HG03064 (cell line): ENCODE results near the gene ALDH3A2.
"Not testable (repeated sequence)": the region's sequence is repeated elsewhere in the genome, so short reads cannot be mapped to it uniquely, and the experiment has no call there.

ENCODE experiments used
- ATAC-seq: cut with Tn5 transposase; IDR thresholded peaks from one replicate; pipeline ENCODE4 v1.9.1; 2021; ENCODE audit warnings: low read depth; ENCODE audit not compliant: unreplicated experiment

ALDH3A2 gene

DNA sequence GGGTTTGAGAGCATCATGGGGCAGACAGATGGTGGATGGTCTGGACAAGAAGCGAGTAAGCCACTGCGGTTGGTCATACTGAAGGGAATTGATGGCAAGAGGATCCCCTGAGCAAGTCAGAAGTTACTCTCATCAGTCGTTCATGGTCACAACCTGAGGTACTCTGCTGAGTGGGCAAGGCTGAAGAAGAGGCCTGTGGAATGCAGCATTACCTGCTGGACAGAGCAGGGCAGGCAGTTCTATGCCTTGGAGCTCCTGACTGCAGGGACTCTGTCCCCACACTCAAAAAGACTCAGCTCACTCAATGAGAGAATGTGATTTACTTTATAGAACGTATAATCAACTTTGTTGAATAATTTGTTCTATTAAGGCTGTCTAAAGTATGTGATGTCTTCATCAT is 28.3 kb downstream of the ALDH3A2 start:
- ATAC-seq: no peak

DNA sequence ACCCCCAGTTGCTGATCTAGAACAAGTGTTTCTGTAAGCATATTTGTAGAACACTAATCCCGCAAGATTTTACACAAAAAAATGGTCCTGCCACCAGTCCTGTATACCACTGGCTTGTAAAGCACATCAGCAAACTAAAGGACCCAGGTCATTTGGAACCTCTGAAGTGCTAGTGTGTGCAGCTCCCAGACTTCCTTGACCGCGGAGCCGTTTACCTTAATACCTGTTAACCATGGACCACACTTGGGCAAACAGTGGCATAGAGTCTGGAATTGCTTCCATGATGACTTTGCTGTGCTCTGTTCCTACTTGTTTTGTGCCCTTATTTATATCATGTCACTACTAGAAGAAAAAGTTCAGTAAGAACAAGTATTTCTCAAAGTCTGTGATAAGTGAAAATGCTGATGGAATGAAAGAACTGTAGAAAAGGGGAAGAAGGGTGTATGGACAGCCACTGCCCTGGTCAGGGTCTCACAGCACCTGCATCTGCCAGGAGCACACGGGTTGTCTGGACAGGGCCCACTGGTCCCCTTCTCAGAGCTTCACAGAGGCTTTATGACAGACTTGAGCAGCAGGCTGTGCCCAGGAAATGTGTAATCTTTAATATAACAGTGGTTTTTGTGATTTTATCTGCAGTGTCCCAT is 29.3 kb downstream of the ALDH3A2 start:
- no peak for ATAC-seq

DNA sequence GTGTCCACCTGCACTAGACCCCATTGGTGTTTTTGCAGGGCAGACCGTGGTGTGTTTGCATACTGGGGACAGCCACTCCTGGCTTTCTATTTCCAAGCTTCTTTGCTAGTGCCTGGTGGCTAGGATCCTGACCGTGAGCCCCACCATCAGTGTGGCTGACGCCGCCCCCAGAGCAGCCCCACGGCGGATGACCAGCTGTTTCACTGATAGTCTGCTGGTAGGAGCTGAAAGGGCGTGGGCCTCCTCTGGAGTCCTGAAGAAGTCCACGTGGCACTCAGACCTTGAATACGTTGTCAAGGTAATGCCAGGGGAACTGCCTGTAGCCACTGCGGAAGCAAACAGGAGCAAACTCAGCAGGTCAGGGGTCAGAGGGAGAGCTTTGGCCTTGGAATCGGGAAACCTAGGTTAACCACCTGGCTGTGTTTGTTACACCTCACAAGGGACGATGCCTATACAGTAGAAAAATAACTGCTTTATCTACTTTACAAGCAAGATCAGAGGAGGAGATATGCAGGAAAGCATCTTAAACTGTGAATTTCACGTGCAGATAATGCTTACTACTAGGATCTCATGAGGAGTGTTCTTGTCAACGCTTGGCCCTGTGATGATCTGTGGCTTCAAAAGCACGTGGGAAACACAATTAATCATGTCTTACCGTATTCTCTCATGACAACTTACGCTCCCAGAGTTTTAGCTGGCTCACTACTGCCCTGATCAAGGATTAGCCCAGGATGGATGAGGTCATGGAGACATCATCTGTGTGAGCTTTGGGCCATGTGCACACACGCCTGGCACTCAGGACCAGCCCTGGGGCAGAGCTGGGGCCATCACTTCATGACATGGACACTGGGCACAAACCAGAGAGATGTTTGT is 30.3 kb downstream of the ALDH3A2 start:
- ATAC-seq: no peak

DNA sequence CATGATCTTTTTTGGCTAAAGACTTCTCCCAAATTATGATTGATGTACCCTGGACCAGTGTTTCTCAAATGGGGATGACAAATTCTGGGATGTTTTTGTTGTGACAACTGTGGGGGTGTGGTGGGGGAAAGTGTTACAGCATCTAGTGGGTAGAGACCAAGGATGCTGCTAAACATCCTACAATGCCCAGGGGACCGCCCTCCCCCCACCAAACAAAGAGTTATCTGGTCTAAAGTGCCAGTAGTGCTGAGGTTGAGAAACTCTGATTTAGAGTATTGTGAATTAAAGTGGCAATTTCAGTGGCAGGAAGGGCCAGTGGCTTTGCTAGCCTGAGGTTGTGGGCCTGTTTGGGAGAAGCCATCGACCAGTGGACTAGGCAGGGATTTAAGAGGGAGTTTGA is 34.6 kb downstream of the ALDH3A2 start:
- no peak for ATAC-seq

DNA sequence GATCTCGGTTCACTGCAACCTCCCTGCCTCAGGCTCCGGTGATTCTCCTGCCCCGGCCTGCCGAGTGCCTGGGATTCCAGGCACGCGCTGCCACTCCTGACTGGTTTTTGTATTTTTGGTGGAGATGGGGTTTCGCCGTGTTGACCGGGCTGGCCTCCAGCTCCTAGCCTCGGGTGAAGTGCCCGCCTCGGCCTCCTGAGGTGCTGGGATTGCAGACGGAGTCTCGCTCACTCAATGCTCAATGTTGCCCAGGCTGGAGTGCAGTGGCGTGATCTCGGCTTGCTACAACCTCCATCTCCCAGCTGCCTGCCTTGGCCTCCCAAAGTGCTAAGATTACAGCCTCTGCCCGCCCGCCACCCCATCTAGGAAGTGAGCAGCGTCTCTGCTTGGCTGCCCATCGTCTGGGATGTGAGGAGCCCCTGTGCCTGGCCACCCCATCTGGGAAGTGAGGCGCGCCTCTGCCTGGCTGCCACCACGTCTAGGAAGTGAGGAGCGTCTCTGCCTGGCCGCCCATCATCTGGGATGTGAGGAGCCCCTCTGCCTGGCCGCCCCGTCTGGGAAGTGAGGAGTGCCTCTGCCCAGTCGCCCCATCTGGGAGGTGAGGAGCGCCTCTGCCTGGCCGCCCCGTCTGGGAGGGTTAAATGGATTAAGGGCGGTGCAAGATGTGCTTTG is 36.5 kb downstream of the ALDH3A2 start:
- ATAC-seq: not testable (repeated sequence)

DNA sequence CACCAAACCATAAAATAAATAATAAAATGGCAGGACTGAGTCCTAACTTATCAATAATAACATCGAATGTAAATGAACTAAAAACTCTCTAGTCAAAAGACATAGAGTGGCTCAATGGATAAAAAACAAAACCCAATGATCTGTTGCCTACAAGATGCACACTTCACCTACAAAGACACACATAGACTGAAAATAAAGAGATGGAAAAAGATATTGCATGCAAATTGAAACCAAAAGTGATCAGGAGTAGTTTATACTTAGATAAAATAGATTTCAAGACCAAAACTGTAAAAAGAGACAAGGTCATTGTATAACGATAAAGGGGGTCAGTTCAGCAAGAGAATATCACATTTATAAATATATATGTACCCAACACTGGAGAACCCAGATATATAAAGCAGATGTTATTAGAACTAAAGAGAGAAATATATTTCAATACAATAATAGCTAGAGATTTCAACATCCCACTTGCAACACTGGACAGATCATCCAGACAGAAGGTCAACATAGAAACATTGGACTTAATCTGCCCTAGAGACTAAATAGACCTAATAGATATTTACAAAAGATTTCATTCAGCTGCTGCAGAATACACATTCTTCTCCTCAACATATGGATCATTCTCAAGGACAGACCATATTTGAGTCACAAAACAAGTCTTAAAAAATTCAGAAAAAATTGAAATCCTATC is 38.0 kb downstream of the ALDH3A2 start:
- ATAC-seq: no peak

DNA sequence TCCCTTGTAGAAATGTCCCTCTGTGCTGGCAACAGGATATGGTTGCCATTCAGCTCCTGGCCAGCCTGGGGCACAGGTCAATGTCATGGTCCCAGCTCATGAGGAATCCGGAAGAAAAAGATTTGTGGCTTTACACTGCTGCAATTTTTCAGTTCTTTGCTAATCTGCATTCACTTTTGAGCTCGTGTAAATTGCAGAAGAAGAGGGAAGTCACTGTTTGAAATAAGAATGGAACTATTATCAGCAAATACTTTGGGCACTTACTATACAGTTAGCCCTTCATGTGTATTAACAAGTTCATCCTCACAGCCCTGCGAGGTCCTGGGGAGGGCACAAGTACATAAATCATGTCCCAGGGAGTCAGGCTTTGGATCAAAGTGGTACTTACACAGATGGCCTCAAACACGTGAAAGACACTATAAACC is 53.7 kb downstream of the ALDH3A2 start:
- no peak for ATAC-seq

DNA sequence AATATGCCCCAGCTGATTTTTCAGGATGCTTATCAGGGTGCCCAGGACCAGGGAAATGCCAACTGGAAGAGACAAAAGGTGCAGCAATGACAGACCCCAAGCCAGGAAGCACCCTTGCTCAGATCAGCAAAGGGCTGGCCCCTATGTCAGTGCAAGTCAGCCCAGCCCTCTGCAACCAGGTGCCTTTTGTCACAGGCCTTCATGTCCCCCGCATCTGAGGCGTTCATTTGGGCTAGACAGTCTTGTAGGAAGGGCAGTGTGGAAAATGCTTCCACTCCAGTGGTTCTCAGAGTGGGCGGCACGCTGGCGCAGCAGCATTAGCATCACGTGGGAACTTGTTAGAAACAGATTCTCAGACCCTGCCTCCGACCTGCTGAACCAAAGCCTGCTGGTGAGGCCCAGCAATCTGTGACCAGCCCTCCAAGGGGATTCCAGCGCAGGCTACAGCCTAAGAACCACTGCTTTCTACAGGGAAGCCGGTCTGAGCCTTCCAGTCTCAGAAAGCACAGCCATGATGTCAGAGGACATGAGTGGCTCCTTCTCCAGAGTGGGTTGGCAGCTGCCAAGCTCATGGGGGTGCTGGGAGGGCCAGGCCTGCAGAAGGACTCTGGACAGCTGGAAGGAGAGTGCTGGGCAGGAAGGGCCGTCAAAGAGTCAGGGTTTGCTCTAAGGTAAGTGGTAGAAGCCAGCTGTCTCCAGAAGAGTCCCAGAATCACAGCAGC is 54.7 kb downstream of the ALDH3A2 start:
- no peak for ATAC-seq

DNA sequence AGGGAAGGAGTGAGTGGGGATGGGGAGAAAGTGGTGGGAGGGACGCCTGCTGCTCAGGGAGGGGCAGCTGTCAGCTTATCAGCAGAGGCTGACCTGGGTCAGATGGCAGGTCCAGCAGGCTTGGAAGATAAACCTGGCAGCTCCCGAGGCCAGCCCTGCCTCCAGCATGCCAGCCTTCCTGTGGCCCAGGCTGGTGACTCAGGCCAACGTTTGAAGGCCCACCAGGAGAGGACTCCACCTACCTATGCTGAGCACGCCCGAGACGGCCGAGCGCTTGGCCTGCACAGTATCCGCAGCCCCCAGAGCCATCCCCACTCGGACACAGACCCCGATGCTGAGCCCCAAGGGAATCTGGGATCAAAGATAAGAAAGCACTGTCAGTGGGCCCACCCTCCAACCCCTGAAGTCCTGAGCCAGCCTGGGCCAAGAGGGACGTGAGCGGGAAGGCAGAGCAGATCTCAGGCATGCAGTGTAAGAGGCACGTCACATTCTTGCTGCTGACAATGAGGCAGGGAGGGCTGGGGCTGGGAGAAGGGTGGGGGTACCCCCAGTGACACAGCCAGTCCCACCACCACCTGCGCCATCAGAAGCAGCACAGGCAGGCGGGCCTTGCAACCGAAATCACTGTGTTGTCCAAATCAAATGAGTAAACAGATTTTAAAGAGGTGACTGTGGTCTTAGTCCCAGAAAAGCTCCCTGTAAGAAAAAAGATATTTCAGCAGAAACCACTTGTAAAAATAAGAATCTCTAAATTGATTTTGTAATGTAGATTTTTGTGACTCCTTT is 55.5 kb downstream of the ALDH3A2 start:
- ATAC-seq: no peak

DNA sequence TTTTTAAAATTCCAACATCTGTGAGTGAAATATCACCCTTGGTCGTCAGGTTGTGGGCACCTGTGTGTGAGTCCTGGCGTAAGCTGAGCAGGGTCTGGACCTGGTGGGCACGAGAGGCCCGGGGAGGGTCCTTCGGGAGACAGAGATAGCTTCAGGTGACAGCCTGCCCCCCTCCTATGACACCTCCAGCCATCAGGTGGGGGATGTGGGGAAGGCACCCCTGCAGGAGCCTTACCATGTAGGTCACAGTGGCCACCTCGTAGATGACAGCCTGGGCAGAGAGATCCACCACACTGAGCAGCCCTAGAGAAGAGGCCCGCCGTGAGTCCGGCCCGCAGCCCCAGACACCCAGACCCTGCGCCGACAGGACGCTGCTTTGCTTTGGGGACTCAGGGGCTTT is 56.6 kb downstream of the ALDH3A2 start:
- no peak for ATAC-seq

DNA sequence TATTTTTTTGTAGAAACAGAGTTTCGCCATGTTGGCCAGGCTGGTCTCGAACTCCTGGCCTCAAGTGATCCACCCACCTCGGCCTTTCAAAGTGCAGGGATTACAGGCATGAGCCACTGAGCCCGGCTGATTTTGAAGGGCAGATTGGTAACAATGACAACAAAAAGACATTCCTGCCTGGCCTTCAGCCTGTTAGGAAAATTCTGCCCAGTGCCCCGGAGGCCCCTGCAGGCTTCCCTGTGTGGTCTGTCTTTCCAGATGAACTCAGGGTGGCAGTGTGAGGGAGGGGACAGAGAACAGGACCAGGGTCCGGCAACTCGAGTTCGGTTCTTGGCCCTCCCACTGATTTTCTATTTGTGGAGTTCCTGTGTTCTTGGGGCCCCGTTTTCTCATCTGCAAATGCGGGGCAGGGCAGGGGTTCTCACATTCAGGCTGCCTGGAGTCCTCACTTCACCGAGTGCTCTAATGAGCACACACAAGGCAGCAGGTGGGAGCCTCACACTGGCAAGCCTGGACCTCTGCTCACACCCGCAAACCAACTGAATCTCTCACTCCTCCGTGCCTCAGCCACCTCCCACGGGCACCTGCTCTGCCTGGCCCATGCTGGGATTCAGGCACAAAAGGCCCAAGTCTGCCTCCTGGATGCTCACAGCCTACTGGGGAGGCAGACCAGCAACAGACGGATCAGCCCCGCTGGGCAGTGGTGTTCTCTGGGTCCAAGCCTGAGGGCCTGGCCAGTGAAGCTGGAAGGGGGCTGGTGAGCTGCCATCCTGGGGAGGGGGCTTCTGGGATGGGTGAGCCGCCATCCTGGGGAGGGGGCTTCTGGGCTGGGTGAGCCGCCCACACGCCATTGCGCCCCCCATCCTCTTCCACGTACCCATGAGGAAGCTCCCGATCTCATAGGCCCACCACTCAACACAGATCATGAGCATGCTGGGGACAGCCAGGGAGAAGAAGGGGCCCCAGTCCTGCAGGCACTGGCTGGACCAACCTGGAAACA is 57.5 kb downstream of the ALDH3A2 start:
- ATAC-seq: no peak

DNA sequence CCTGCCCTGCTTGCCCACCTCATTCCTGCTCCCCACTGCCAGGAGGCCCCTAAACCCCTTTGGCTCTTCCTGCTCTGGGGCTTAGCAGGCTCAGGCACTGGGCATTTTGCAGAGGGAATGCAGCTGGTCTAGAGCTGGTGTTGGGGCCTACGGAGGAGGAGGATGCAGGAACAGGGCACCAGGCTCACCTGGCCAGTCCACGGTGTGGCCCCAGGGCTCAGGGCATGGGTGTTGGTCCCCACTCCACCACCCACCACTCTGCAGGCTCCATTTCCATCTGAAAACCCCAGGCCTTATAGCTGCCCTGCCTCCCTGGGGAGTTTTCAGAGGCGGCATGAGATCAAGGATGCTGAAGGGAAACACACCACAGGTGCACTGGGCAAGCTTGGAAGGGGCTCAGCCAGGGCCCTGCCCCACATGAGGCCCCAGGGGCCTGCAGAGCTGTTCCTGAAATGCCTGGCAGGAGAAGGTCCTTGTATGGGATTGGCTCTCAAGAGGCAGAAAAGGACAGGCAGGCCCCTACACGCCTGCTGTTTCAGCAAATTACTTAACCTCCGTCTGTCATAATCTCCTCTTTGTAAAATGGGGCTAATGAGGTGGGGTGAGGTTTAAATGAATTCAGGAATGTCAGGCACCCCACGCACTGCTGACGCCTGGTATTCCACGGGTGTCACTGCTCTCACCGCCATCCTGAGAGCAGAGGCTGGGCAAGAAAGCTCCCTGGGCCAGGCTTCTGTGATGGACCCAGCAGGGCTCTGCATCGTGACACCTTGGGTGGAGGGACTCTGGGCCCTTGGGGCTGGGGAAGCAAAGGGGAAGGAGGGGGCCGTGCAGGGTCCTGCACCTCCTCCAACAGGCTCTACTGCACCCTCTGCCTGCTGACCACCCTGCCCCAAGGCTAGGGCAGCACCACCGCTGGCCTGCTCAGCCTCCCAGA is 58.5 kb downstream of the ALDH3A2 start:
- ATAC-seq: no peak

DNA sequence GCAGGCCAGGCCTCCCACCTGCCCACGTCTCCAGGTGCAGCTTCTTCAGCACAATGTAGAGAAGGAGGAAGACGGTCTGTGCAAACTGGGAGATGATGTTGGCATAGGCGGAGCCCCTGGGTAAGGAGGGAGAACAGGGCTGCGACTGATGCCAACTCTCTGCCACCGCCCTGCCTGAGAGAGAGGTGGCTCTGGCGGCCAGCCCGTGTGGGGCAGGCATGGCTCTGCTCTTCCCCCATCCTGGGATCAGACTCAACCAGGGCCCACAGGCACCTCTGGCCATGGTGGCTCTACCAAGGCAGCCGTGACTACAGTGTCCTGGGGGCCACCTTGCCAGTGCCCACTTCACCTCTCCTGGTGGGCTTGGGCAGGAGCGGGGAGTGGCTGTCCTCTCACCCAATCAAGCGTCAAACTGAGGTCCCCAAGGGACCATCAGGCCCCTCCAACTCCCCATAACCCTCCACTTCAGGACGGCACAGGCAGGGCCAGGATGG is 59.2 kb downstream of the ALDH3A2 start:
- ATAC-seq: no peak

DNA sequence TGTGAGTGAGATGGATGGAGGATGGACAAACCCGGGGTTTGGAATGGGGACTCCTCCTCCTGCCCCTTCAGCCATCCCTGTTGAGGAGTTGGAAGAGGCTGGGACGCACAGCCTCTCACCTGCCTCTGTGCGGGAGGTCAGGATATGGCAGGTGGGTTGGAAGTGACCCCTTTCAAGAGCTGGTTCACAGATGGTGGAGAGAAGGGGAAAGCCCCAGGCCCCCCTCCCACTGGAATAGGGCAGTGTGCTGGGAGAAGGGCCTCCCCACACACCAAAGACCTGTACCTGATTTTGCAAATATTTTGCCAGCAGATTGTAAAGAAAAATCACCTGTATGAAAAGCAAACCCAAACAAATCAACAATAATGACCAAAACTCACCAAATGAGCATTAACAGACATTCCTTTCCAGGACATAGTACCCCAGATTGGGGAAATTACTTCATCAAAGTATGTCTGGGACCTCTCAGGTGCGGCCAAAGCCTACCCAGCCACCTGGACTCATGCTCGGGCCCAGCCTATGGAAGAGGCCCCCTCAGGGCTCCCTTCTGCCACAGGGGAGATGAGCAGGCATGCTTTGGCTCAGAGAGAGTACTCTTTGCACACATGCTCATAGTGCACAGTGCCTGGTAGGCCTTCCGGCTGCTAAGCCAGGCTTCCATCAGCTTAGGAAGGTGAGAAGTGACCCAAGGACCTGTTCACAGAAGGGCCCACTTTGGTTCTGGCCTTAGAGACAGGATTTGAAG is 60.1 kb downstream of the ALDH3A2 start:
- ATAC-seq: no peak

DNA sequence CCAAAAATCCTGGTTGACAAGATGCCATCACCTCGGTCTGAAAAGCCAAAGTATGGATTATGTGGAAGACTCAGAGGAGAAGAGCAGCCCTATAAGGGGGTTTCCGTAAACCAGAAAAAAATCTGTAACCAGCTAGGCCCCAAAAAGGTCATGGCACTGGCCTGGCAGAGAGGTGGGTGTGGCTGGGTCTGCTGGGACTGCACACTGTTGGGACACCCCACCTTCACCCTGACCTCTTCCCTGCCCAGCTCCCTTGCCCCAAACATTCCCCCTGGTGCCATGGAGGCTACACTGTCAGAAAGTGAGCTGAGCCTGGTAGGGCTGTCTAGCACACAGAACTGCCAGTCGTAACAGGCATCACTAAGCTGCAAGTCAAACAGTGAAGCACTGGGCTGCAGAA is 61.3 kb downstream of the ALDH3A2 start:
- no peak for ATAC-seq

DNA sequence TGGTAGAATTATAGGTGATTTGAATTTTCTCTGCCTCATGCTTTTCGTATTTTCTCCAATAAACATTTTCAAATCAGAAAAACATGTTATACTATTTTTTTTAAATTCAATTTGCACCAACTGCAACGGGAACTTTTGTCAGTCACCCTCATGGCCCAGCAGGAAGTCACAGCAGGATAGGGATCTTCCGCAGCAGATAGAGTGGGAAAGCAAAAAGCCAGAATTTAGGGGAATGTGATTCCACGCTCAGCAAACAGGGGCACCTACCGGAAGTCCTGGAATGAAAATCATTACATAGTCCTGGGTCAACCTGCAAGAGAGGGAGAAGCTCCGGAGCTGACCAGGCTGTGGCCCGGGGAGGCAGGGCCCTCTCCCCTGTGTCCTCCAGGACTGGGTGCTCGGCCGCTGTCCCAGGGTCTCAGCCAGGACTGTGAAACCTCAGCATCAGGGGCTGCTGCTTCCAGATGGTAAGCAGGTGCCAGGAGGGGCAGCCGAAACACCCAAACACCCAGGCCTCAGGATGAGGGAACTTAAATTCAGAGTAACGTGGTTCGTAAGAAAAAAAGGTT is 64.0 kb downstream of the ALDH3A2 start:
- no peak for ATAC-seq
